ENCODE results near the gene BEND5. TPM values are rescaled to one million over a fixed set of nuclear protein-coding genes. Genes with fewer than 3 reads are reported as not detected.

The BEND5 gene
- polyA plus RNA-seq, 6 donors from 2014 or later: 38.1 to 62.9 (median 48.8) TPM

- Mint-ChIP-seq H3K4me3 (no peak overlapping the region), H3K36me3 (peaks cover 44 to 51% of the 10 kb centered on the region in 2 donors), H3K9me3 (no peaks in the 10 kb centered on the region), H3K4me1 (peaks cover 74 to 91% (median 79%) of the 10 kb centered on the region in 3 donors), H3K27ac (peak overlapping the region in 5 of 6 donors; percentile 54 to 86 (median 65)), H3K27me3 (no peaks in the 10 kb centered on the region)
- ATAC-seq (ENCODE audit: low read depth in 2 of 2) (no peak), DNase-seq (no peak)
Measured at GRCh38 chr1:48758976-48759375, 17.7 kb downstream of the BEND5 start.

GRCh38 chr1:48757363-48757762 is 19.3 kb downstream of the BEND5 start:
- Mint-ChIP-seq H3K9me3 (no peaks in the 10 kb centered on the region), H3K27me3 (no peaks in the 10 kb centered on the region), H3K4me1 (peaks cover 69 to 89% (median 77%) of the 10 kb centered on the region in 3 donors), H3K36me3 (peaks cover 38 to 56% of the 10 kb centered on the region in 2 donors), H3K4me3 (peak overlapping the region in 1 of 8 donors; percentile 16), H3K27ac (peak overlapping the region; percentile 16 to 91 (median 83))
- DNase-seq: no peak
- peak; percentile 47 to 59 for ATAC-seq (ENCODE audit: low read depth in 2 of 2)

- peak overlapping the region; percentile 37 to 91 (median 86) for H3K27ac Mint-ChIP-seq
- H3K4me3 Mint-ChIP-seq: peak overlapping the region in 2 of 8 donors; percentile 44 to 66
- H3K9me3 Mint-ChIP-seq: no peaks in the 10 kb centered on the region
- no peaks in the 10 kb centered on the region for H3K27me3 Mint-ChIP-seq
- H3K4me1 Mint-ChIP-seq: peaks cover 70 to 91% (median 77%) of the 10 kb centered on the region in 3 donors
- peak in 1 of 2 donors; percentile 23 for ATAC-seq (ENCODE audit: low read depth in 2 of 2)
- no peak for DNase-seq
- H3K36me3 Mint-ChIP-seq: peaks cover 39 to 52% of the 10 kb centered on the region in 2 donors
Measured at GRCh38 chr1:48756683-48757316, 19.9 kb downstream of the BEND5 start.

GRCh38 chr1:48753293-48753692 is 23.4 kb downstream of the BEND5 start:
- H3K4me3 Mint-ChIP-seq: peak overlapping the region in 1 of 8 donors; percentile 33
- no peaks in the 10 kb centered on the region for H3K27me3 Mint-ChIP-seq
- H3K36me3 Mint-ChIP-seq: peaks cover 26 to 40% of the 10 kb centered on the region in 2 donors
- DNase-seq (no peak), ATAC-seq (ENCODE audit: low read depth in 2 of 2) (no peak)
- peaks cover 68 to 92% (median 88%) of the 10 kb centered on the region in 3 donors for H3K4me1 Mint-ChIP-seq
- peak overlapping the region in 5 of 6 donors; percentile 0 to 89 (median 73) for H3K27ac Mint-ChIP-seq
- H3K9me3 Mint-ChIP-seq: no peaks in the 10 kb centered on the region

GRCh38 chr1:48750109-48750508 is 26.6 kb downstream of the BEND5 start:
- Mint-ChIP-seq H3K4me3 (peak overlapping the region in 7 of 8 donors; percentile 1 to 77 (median 69)), H3K27me3 (no peaks in the 10 kb centered on the region), H3K27ac (peak overlapping the region; percentile 18 to 91 (median 82)), H3K4me1 (peaks cover 50 to 80% (median 73%) of the 10 kb centered on the region in 3 donors), H3K9me3 (no peaks in the 10 kb centered on the region), H3K36me3 (peaks cover 14 to 34% of the 10 kb centered on the region in 2 donors)
- DNase-seq (peak; percentile 77), ATAC-seq (ENCODE audit: low read depth in 2 of 2) (peak; percentile 100)

GRCh38 chr1:48749068-48749467 is 27.6 kb downstream of the BEND5 start:
- Mint-ChIP-seq H3K9me3 (no peaks in the 10 kb centered on the region), H3K4me3 (no peak overlapping the region), H3K4me1 (peaks cover 49 to 75% (median 70%) of the 10 kb centered on the region in 3 donors), H3K36me3 (peaks cover 14 to 33% of the 10 kb centered on the region in 2 donors), H3K27ac (peak overlapping the region in 1 of 6 donors; percentile 91), H3K27me3 (no peaks in the 10 kb centered on the region)
- DNase-seq (no peak), ATAC-seq (ENCODE audit: low read depth in 2 of 2) (no peak)

- DNase-seq (no peak), ATAC-seq (ENCODE audit: low read depth in 2 of 2) (no peak)
- peaks cover 38 to 60% (median 55%) of the 10 kb centered on the region in 3 donors for H3K4me1 Mint-ChIP-seq
- H3K9me3 Mint-ChIP-seq: no peaks in the 10 kb centered on the region
- H3K27me3 Mint-ChIP-seq: no peaks in the 10 kb centered on the region
- peaks cover 5 to 38% of the 10 kb centered on the region in 2 donors for H3K36me3 Mint-ChIP-seq
- H3K4me3 Mint-ChIP-seq: no peak overlapping the region
- H3K27ac Mint-ChIP-seq: peak overlapping the region in 3 of 6 donors; percentile 14 to 57 (median 24)
Measured at GRCh38 chr1:48746906-48747305, 29.8 kb downstream of the BEND5 start.

- no peaks in the 10 kb centered on the region for H3K27me3 Mint-ChIP-seq
- no peak for DNase-seq
- no peaks in the 10 kb centered on the region for H3K9me3 Mint-ChIP-seq
- no peak overlapping the region for H3K4me3 Mint-ChIP-seq
- peaks cover 26 to 41% (median 35%) of the 10 kb centered on the region in 3 donors for H3K4me1 Mint-ChIP-seq
- H3K27ac Mint-ChIP-seq: peak overlapping the region in 3 of 6 donors; percentile 66 to 90 (median 69)
- ATAC-seq (ENCODE audit: low read depth in 2 of 2): no peak
- peaks cover 15 to 55% of the 10 kb centered on the region in 2 donors for H3K36me3 Mint-ChIP-seq
Measured at GRCh38 chr1:48744032-48744431, 32.7 kb downstream of the BEND5 start.

- Mint-ChIP-seq H3K9me3 (no peaks in the 10 kb centered on the region), H3K36me3 (peaks cover 17 to 56% of the 10 kb centered on the region in 2 donors), H3K4me1 (peaks cover 25 to 42% (median 34%) of the 10 kb centered on the region in 3 donors), H3K4me3 (no peak overlapping the region), H3K27me3 (no peaks in the 10 kb centered on the region), H3K27ac (peak overlapping the region in 2 of 6 donors; percentile 51 to 66)
- ATAC-seq (ENCODE audit: low read depth in 2 of 2) (no peak), DNase-seq (no peak)
Measured at GRCh38 chr1:48743480-48743879, 33.2 kb downstream of the BEND5 start.

- H3K27me3 Mint-ChIP-seq: no peaks in the 10 kb centered on the region
- H3K27ac Mint-ChIP-seq: no peak overlapping the region
- no peaks in the 10 kb centered on the region for H3K9me3 Mint-ChIP-seq
- peaks cover 21 to 33% (median 25%) of the 10 kb centered on the region in 3 donors for H3K4me1 Mint-ChIP-seq
- DNase-seq (no peak), ATAC-seq (ENCODE audit: low read depth in 2 of 2) (no peak)
- H3K4me3 Mint-ChIP-seq: no peak overlapping the region
- peaks cover 16 to 54% of the 10 kb centered on the region in 2 donors for H3K36me3 Mint-ChIP-seq
Measured at GRCh38 chr1:48741380-48741779, 35.3 kb downstream of the BEND5 start.

- H3K27ac Mint-ChIP-seq: peak overlapping the region in 3 of 6 donors; percentile 15 to 70 (median 43)
- H3K9me3 Mint-ChIP-seq: no peaks in the 10 kb centered on the region
- no peak overlapping the region for H3K4me3 Mint-ChIP-seq
- no peaks in the 10 kb centered on the region for H3K27me3 Mint-ChIP-seq
- peaks cover 19 to 28% (median 21%) of the 10 kb centered on the region in 3 donors for H3K4me1 Mint-ChIP-seq
- H3K36me3 Mint-ChIP-seq: peaks cover 23 to 56% of the 10 kb centered on the region in 2 donors
- ATAC-seq (ENCODE audit: low read depth in 2 of 2): no peak
- no peak for DNase-seq
Measured at GRCh38 chr1:48740621-48741020, 36.1 kb downstream of the BEND5 start.

- DNase-seq (no peak), ATAC-seq (ENCODE audit: low read depth in 2 of 2) (no peak)
- peaks cover 9 to 21% (median 18%) of the 10 kb centered on the region in 3 donors for H3K4me1 Mint-ChIP-seq
- H3K9me3 Mint-ChIP-seq: no peaks in the 10 kb centered on the region
- H3K27ac Mint-ChIP-seq: peak overlapping the region in 1 of 6 donors; percentile 68
- peaks cover 33 to 58% of the 10 kb centered on the region in 2 donors for H3K36me3 Mint-ChIP-seq
- H3K27me3 Mint-ChIP-seq: no peaks in the 10 kb centered on the region
- H3K4me3 Mint-ChIP-seq: no peak overlapping the region
Measured at GRCh38 chr1:48739091-48739490, 37.6 kb downstream of the BEND5 start.

- H3K9me3 Mint-ChIP-seq: no peaks in the 10 kb centered on the region
- H3K27me3 Mint-ChIP-seq: no peaks in the 10 kb centered on the region
- ATAC-seq (ENCODE audit: low read depth in 2 of 2) (no peak), DNase-seq (no peak)
- H3K4me1 Mint-ChIP-seq: peaks cover 9 to 21% (median 18%) of the 10 kb centered on the region in 3 donors
- no peak overlapping the region for H3K4me3 Mint-ChIP-seq
- peaks cover 34 to 60% of the 10 kb centered on the region in 2 donors for H3K36me3 Mint-ChIP-seq
- H3K27ac Mint-ChIP-seq: peak overlapping the region in 4 of 6 donors; percentile 33 to 81 (median 56)
Measured at GRCh38 chr1:48738356-48738755, 38.3 kb downstream of the BEND5 start.

GRCh38 chr1:48735796-48736195 is 40.9 kb downstream of the BEND5 start:
- no peaks in the 10 kb centered on the region for H3K9me3 Mint-ChIP-seq
- H3K27me3 Mint-ChIP-seq: no peaks in the 10 kb centered on the region
- peak overlapping the region in 1 of 6 donors; percentile 47 for H3K27ac Mint-ChIP-seq
- ATAC-seq (ENCODE audit: low read depth in 2 of 2): no peak
- no peak for DNase-seq
- H3K4me1 Mint-ChIP-seq: peaks cover 9 to 18% (median 15%) of the 10 kb centered on the region in 3 donors
- no peak overlapping the region for H3K4me3 Mint-ChIP-seq
- H3K36me3 Mint-ChIP-seq: peaks cover 27 to 38% of the 10 kb centered on the region in 2 donors

Measured in naive B cell (primary cell).